Dedifferentiated amniotic fluid mesenchymal stem cell (primary cell): Measurements from ENCODE around the gene ABHD12.

Experiments used
- DNase-seq: peaks from one replicate; pipeline ENCODE4 v3.0.0-alpha.2; 2016; ENCODE audit errors: extremely low spot score

Gene ABHD12

GRCh38 chr20:25257130-25257529 is 133.5 kb downstream of the ABHD12 start:
- no peak for DNase-seq

- no peak for DNase-seq
Observed at GRCh38 chr20:25256226-25256859, 134.3 kb downstream of the ABHD12 start.

DNA sequence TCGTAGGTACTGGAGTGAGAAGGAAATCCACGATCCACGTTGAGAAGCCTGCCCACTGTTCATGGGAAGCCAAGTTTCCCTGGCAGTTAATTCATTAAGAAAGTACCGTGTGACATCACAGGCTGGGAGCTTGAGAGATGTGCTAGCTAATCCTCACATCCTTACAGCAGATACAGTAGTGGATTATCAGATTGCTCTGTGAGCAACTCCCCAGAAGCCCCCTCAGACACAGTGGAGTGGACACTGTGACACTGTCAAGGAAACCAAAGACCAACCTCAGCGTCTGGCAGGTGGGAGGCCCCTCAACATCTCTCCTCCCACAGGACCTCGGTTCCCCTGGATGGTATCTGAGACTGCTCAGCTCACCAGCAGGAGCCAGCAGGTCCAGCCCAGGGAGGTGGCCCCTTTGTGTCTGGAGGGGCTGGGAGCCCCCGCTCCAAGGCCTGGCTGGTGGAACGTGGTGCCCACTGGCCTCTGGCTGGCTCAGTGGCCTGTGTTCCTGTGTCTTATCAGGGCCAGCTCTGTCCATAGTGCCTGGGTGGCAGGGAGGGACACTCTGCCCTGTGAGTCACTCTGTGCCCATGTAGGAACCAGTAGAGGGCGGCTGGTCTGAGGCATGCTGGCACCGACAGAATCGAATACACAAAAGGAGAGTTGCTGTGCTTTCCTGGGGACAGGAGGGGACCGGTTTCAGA is 135.5 kb downstream of the ABHD12 start:
- no peak for DNase-seq

DNA sequence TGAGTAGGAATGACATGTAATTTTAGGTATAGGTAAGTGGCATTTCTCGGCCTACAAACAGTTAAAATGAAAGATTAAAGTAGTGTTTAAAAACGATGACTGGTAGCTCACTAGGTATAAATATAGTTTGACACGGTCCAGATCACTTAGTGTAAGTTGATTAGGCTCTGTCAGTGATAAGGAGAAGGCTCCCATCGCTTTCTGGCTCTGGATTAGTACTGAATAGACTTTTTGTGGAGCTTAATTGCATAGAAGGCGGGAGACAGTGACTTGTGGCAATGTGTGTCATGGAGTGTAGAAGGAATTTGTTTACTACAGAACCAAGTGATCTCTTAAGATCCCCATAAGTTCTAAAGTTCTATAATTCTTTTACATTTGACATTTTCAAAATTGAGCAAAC is 136.1 kb downstream of the ABHD12 start:
- DNase-seq = no peak

DNA sequence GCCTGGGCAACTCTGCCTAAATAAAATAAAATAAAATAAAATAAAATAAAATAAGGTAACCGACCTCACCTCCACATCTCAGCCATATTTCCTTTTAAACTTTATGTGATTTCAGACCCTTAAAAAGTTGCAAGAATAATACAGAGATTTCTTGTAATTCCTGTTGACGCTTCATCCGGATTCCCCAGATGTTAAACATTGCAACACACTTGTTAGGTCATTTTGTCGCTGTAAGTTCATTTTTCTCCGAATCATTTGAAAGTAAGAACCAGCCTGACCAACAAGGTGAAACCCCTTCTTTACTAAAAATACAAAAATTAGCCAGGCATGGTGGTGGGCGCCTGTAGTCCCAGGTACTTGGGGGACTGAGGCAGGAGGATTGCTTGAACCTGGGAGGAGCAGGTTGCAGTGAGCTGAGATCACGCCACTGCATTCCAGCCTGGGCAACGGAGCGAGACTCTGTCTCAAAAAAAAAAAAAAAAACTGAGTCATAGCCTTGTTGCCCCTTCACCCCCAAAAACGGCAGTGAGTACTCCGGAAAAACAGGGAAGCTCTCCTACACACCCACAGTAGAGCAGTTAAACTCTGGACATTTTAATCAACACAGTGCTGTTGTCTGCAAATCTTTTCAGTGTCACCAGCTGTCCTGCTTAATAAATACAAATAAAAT is 136.9 kb downstream of the ABHD12 start:
- DNase-seq = no peak

DNA sequence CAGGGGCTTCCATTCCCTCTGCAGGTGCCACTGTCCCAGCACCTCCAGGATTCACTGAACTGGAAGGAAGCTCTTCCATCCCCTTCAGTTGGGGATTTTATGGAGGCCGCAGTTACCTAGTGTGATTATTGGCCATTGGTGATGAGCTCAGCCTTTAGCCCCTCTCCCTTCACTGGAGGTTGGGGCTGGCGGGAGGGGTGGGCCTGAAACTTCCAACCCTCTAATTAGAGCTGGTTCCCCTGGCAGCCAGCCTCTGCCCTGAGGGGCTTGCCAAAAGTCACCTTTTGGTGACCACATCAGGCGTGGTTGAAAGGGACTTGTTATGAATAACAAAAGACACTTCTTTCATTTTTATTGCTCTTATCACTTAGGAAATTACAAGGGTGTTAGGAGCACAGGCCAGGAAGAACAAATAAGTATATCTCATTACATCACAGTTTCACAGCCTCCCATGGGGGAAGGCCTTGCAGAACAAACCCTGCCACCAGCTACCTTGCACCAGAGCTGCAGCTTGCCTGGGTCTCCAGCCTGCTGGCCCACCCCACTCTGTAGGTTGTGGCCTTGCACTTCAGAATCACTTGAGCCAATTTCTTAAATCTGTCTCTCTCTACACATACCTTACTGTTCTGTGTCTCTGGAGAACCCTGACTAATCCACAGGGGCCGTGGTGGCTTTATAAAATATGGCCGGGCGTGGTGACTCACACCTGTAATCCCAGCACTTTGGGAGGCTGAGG is 137.8 kb downstream of the ABHD12 start:
- DNase-seq = no peak

DNA sequence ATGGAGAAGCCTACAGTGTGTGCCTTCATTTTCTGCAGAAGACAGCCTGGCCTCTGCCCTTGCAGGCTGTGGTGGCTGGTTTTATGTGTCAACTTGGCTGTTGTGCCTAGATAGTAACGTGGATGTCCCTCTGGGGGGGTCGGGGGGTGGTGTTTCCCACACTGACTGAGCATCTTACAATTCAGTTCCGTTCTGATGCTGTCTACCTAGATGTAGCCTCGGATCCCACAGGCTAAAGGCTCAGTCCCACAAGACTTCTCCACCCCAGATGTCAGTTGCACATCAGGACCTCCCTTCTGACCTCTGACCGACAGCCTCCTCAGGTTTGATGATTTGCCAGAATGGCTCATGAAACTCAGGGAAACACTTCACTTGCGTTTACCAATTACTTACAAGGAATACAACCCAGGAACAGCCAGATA is 138.4 kb downstream of the ABHD12 start:
- DNase-seq = no peak

GRCh38 chr20:25251558-25251957 is 139.1 kb downstream of the ABHD12 start:
- DNase-seq = no peak

- no peak for DNase-seq
Observed at GRCh38 chr20:25251019-25251418, 139.6 kb downstream of the ABHD12 start.

GRCh38 chr20:25250508-25250907 is 140.1 kb downstream of the ABHD12 start:
- DNase-seq = no peak
